Keratinocyte (primary cell): ENCODE results near the gene SIGLEC5. TPM values are rescaled to one million over a fixed set of nuclear protein-coding genes. Genes with fewer than 3 reads are reported as not detected.

ENCODE experiments used
- DNase-seq: peaks from one replicate; pipeline ENCODE4 v3.0.0-alpha.2; 2011; ENCODE audit warnings: low read depth, missing footprints, low spot score
- FAIRE-seq: peaks from 2 replicates; lab custom pipeline; 2011; peaks lifted over from hg19 to GRCh38; lab: Jason Lieb, UNC
- H2AFZ ChIP-seq: 2 replicates; pipeline ENCODE4 v1.6.0; 2012; ENCODE audit warnings: low read length, control low read depth, inconsistent platforms; ENCODE audit not compliant: control insufficient read depth
- H3K27ac ChIP-seq: 2 replicates; pipeline ENCODE4 v1.5.1; 2011; ENCODE audit warnings: low read length; ENCODE audit not compliant: control insufficient read depth, insufficient read depth
- H3K27me3 ChIP-seq: 3 replicates; pipeline ENCODE4 v1.6.0; 2011; ENCODE audit warnings: low read length; ENCODE audit not compliant: control insufficient read depth, insufficient read depth; ENCODE audit errors: extremely low read depth
- H3K36me3 ChIP-seq, 2 experiments: 2 replicates in 1 of 2; 3 replicates in 1 of 2; pipeline ENCODE4 v1.5.1; 2011; ENCODE audit warnings: low read length in 2 of 2, mild to moderate bottlenecking in 1 of 2; ENCODE audit not compliant: control insufficient read depth in 2 of 2, insufficient read depth in 2 of 2; ENCODE audit errors: extremely low read depth in 1 of 2
- H3K4me1 ChIP-seq: 3 replicates; pipeline ENCODE4 v1.5.1; 2011; ENCODE audit warnings: low read length; ENCODE audit not compliant: control insufficient read depth, insufficient read depth; ENCODE audit errors: extremely low read depth
- H3K4me2 ChIP-seq: 3 replicates; pipeline ENCODE4 v1.6.0; 2011; ENCODE audit warnings: low read depth, low read length; ENCODE audit not compliant: control insufficient read depth, insufficient read depth; ENCODE audit errors: extremely low read depth
- H3K4me3 ChIP-seq, 3 experiments: fragments of 200-600 bp in 1 of 3; sonication (generic) in 1 of 3; 2 replicates in 2 of 3; 3 replicates in 1 of 3; pipeline ENCODE4 v1.5.1; 2011 to 2016; ENCODE audit warnings: low read length in 3 of 3, mild to moderate bottlenecking in 3 of 3, control low read depth in 2 of 3, inconsistent platforms in 1 of 3, low read depth in 1 of 3, mixed read lengths in 1 of 3, mixed run types in 1 of 3, moderate library complexity in 1 of 3; ENCODE audit not compliant: control insufficient read depth in 2 of 3, insufficient read depth in 2 of 3; ENCODE audit errors: extremely low read depth in 1 of 3
- H3K79me2 ChIP-seq: 2 replicates; pipeline ENCODE4 v1.6.0; 2012; ENCODE audit warnings: low read length; ENCODE audit not compliant: control insufficient read depth, insufficient read depth
- H3K9ac ChIP-seq: 3 replicates; pipeline ENCODE4 v1.6.0; 2011; ENCODE audit warnings: low read length; ENCODE audit not compliant: control insufficient read depth, insufficient read depth; ENCODE audit errors: extremely low read depth
- H3K9me1 ChIP-seq: 3 replicates; pipeline ENCODE4 v1.6.0; 2011; ENCODE audit warnings: low read length; ENCODE audit not compliant: control insufficient read depth, insufficient read depth; ENCODE audit errors: extremely low read depth
- H3K9me3 ChIP-seq: 2 replicates; pipeline ENCODE4 v1.5.1; 2012; ENCODE audit warnings: low read depth, low read length; ENCODE audit not compliant: control insufficient read depth
- H4K20me1 ChIP-seq: 3 replicates; pipeline ENCODE4 v1.6.0; 2011; ENCODE audit warnings: low read length; ENCODE audit not compliant: control insufficient read depth, insufficient read depth; ENCODE audit errors: extremely low read depth
- EZH2 ChIP-seq: IDR thresholded peaks from one replicate; pipeline ENCODE4 v1.6.1; 2012; ENCODE audit warnings: inconsistent platforms, mild to moderate bottlenecking, low read length, moderate library complexity
- dilution Hi-C: fragments of 300-500 bp; cut with MboI; formaldehyde crosslinking; loops from one replicate; pipeline ENCODE4 v1.7.0; 2020; ENCODE audit warnings: low sequenced_read_pairs; ENCODE audit not compliant: extremely low pct_ligation_motif_present
- polyA plus RNA-seq, 5 experiments: library from polyadenylated mRNA; depleted of rRNA in 3 of 5; stranded (reverse) in 3 of 5; stranded (forward) in 1 of 5; unstranded in 1 of 5; fragments of >200 nt; gene quantifications; 1 replicate in 1 of 5; 2 replicates in 3 of 5; 3 replicates in 1 of 5; pipeline versions ENCODE4 v1.2.1 to v1.2.3, GENCODE V29; 2011 to 2012; ENCODE audit warnings: missing spikeins in 2 of 5, low read depth in 1 of 5, low replicate concordance in 1 of 5
- TF ChIP-seq, protein P1 (sequence below), 3 experiments: IDR thresholded peaks in 1 of 3; conservative IDR thresholded peaks in 1 of 3; optimal IDR thresholded peaks in 1 of 3; 2 replicates in 2 of 3; 3 replicates in 1 of 3; pipeline versions ENCODE3 to v1.5.1; 2011; ENCODE audit warnings: low read length in 3 of 3, mild to moderate bottlenecking in 3 of 3, moderate library complexity in 2 of 3, control low read depth in 1 of 3, inconsistent platforms in 1 of 3; ENCODE audit not compliant: insufficient read depth in 2 of 3; ENCODE audit errors: extremely low read depth in 1 of 3

Gene SIGLEC5
- polyA plus RNA-seq, 1 donor (not counting 4 experiments of a cell fraction or from before 2014, with no cell fraction given) = not detected

DNA sequence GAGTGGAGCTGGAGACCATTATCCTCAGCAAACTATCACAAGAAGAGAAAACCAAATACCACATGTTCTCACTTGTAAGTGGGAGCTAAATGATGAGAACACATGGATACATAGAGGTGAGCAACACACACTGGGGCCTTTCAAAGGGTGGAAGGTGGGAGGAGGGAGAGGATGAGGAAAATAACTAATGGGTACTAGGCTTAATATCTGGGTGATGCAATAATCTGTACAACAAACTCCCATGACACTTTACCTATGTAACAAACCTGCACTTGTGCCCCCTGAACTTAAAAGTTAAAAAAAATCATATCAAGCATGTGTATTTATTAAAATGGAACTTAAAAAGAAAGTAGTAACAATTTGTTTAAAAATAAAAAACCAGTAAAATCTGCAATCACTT lies 11.4 kb upstream of the SIGLEC5 start:
- H3K79me2 ChIP-seq = no peaks in the 10 kb centered on the region
- H3K27ac ChIP-seq = no peak overlapping the region
- no peak overlapping the region for H3K9ac ChIP-seq
- H3K4me2 ChIP-seq = no peak overlapping the region
- H3K4me3 ChIP-seq = no peak overlapping the region
- no peak overlapping the region for H2AFZ ChIP-seq
- no peaks in the 10 kb centered on the region for H3K36me3 ChIP-seq
- no peaks in the 10 kb centered on the region for H3K27me3 ChIP-seq
- FAIRE-seq (no peak), DNase-seq (no peak)
- TF ChIP-seq, protein P1, sequence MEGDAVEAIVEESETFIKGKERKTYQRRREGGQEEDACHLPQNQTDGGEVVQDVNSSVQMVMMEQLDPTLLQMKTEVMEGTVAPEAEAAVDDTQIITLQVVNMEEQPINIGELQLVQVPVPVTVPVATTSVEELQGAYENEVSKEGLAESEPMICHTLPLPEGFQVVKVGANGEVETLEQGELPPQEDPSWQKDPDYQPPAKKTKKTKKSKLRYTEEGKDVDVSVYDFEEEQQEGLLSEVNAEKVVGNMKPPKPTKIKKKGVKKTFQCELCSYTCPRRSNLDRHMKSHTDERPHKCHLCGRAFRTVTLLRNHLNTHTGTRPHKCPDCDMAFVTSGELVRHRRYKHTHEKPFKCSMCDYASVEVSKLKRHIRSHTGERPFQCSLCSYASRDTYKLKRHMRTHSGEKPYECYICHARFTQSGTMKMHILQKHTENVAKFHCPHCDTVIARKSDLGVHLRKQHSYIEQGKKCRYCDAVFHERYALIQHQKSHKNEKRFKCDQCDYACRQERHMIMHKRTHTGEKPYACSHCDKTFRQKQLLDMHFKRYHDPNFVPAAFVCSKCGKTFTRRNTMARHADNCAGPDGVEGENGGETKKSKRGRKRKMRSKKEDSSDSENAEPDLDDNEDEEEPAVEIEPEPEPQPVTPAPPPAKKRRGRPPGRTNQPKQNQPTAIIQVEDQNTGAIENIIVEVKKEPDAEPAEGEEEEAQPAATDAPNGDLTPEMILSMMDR (optimal IDR thresholded peaks at IDR 0.05 in 1 of 3, IDR thresholded peaks at IDR 0.05 in 1 of 3, conservative IDR thresholded peaks at IDR 0.05 in 1 of 3; ENCODE audit: extremely low read depth in 1 of 3, insufficient read depth in 2 of 3, low read length in 3 of 3) = no peak
- TF ChIP-seq EZH2 = no peak
- H3K4me1 ChIP-seq = no peaks in the 10 kb centered on the region
- dilution Hi-C loops = no loop called here
- no peaks in the 10 kb centered on the region for H3K9me3 ChIP-seq
- H3K9me1 ChIP-seq = no peaks in the 10 kb centered on the region
- no peaks in the 10 kb centered on the region for H4K20me1 ChIP-seq

DNA sequence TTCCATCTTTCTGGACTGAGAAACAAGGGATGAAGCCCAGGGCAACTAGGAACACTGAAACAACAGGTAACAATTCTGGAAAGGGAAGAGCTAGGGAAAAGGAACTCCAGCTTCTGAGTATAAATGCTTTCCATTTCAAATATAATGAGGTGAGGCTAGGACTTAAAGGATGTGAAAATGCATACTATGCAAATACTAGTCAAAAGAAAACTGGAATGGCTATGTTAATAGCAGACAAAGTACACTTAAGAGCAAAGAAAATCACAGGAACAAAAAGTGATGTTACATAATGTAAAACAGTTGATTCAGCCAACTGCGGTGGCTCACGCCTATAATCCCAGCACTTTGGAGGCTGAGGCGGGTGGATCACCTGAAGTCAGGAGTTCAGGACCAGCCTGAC lies 10.2 kb upstream of the SIGLEC5 start:
- Histone ChIP-seq H3K9ac (no peak overlapping the region), H3K9me3 (no peaks in the 10 kb centered on the region), H4K20me1 (no peaks in the 10 kb centered on the region), H3K4me1 (no peaks in the 10 kb centered on the region), H3K9me1 (no peaks in the 10 kb centered on the region), H3K36me3 (no peaks in the 10 kb centered on the region), H2AFZ (no peak overlapping the region), H3K27me3 (no peaks in the 10 kb centered on the region), H3K79me2 (no peaks in the 10 kb centered on the region), H3K4me2 (no peak overlapping the region), H3K4me3 (no peak overlapping the region), H3K27ac (no peak overlapping the region)
- TF ChIP-seq, protein P1 (optimal IDR thresholded peaks at IDR 0.05 in 1 of 3, IDR thresholded peaks at IDR 0.05 in 1 of 3, conservative IDR thresholded peaks at IDR 0.05 in 1 of 3; ENCODE audit: extremely low read depth in 1 of 3, insufficient read depth in 2 of 3, low read length in 3 of 3) = no peak
- no peak for TF ChIP-seq EZH2
- dilution Hi-C loops = no loop called here
- DNase-seq (no peak), FAIRE-seq (no peak)
